Breast epithelium (tissue), 3 donors: ENCODE results near the gene CYP24A1.

Experiments
- CTCF ChIP-seq, 3 donors: fragments of 450-650 bp; IDR thresholded peaks; one replicate each; pipeline ENCODE4 v1.5.1; 2016 to 2017; ENCODE audit warnings: antibody characterized with exemption in 3 of 3, mild to moderate bottlenecking in 3 of 3, moderate library complexity in 3 of 3
- POLR2A ChIP-seq: fragments of 450-650 bp; IDR thresholded peaks from one replicate; pipeline ENCODE4 v1.6.1; 2016; ENCODE audit warnings: antibody characterized with exemption, mild to moderate bottlenecking, moderate library complexity
- POLR2AphosphoS5 ChIP-seq, 3 donors: sonication (generic); formaldehyde crosslinking; IDR thresholded peaks; one replicate each; pipeline ENCODE4 v1.6.1; 2017; ENCODE audit warnings: antibody characterized with exemption in 3 of 3

GRCh38 chr20:54165014-54165413 lies 8.8 kb downstream of the CYP24A1 start:
- TF ChIP-seq CTCF (IDR thresholded peaks at IDR 0.05), result no peak
- TF ChIP-seq POLR2A, result no peak
- TF ChIP-seq POLR2AphosphoS5 (IDR thresholded peaks at IDR 0.05), result no peak
